Parathyroid adenoma (tissue), 2 donors: ENCODE measurements around the gene RAP1A.
"Not testable (repeated sequence)": the region's sequence is repeated elsewhere in the genome, so short reads cannot be mapped to it uniquely, and the experiment has no call there.

Source experiments
- H2AFZ ChIP-seq: fragments of 300-600 bp; sonication (generic); one replicate; pipeline ENCODE4 v1.7.0; 2017; ENCODE audit warnings: antibody characterized with exemption, mild to moderate bottlenecking
- H3K27ac ChIP-seq: fragments of 300-600 bp; sonication (generic); one replicate; pipeline ENCODE4 v1.7.0; 2017
- H3K27me3 ChIP-seq: fragments of 300-600 bp; sonication (generic); one replicate; pipeline ENCODE4 v1.7.0; 2017; ENCODE audit warnings: low read length; ENCODE audit not compliant: control insufficient read depth, insufficient read depth
- H3K36me3 ChIP-seq: fragments of 300-600 bp; sonication (generic); one replicate; pipeline ENCODE4 v1.7.0; 2017; ENCODE audit warnings: low read length; ENCODE audit not compliant: control insufficient read depth, insufficient read depth
- H3K4me1 ChIP-seq: fragments of 300-600 bp; sonication (generic); one replicate; pipeline ENCODE4 v1.7.0; 2017; ENCODE audit warnings: control low read depth
- H3K4me2 ChIP-seq: fragments of 300-600 bp; sonication (generic); one replicate; pipeline ENCODE4 v1.7.0; 2017; ENCODE audit warnings: low read length
- H3K4me3 ChIP-seq: fragments of 300-600 bp; sonication (generic); one replicate; pipeline ENCODE4 v1.7.0; 2017; ENCODE audit warnings: low read depth, low read length
- H3K79me2 ChIP-seq: fragments of 300-600 bp; sonication (generic); one replicate; pipeline ENCODE4 v1.7.0; 2017; ENCODE audit warnings: control low read depth
- H3K9ac ChIP-seq: fragments of 300-600 bp; sonication (generic); one replicate; pipeline ENCODE4 v1.7.0; 2017; ENCODE audit warnings: mild to moderate bottlenecking
- H3K9me3 ChIP-seq: fragments of 300-600 bp; sonication (generic); one replicate; pipeline ENCODE4 v1.7.0; 2017; ENCODE audit warnings: low read length; ENCODE audit not compliant: control insufficient read depth
- TF ChIP-seq, protein P1 (sequence below): fragments of 300-600 bp; sonication (generic); IDR thresholded peaks from one replicate; pipeline ENCODE4 v1.7.0; 2017; ENCODE audit warnings: antibody characterized with exemption, mild to moderate bottlenecking
- donor health status: primary hyperparathyroidism.

The RAP1A gene

GRCh38 chr1:111603979-111604378 lies 15.6 kb upstream of the RAP1A start:
- peak overlapping the region; percentile 39 for H2AFZ ChIP-seq
- TF ChIP-seq, protein P1, sequence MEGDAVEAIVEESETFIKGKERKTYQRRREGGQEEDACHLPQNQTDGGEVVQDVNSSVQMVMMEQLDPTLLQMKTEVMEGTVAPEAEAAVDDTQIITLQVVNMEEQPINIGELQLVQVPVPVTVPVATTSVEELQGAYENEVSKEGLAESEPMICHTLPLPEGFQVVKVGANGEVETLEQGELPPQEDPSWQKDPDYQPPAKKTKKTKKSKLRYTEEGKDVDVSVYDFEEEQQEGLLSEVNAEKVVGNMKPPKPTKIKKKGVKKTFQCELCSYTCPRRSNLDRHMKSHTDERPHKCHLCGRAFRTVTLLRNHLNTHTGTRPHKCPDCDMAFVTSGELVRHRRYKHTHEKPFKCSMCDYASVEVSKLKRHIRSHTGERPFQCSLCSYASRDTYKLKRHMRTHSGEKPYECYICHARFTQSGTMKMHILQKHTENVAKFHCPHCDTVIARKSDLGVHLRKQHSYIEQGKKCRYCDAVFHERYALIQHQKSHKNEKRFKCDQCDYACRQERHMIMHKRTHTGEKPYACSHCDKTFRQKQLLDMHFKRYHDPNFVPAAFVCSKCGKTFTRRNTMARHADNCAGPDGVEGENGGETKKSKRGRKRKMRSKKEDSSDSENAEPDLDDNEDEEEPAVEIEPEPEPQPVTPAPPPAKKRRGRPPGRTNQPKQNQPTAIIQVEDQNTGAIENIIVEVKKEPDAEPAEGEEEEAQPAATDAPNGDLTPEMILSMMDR = no peak
- H3K36me3 ChIP-seq = no peaks in the 10 kb centered on the region
- peak overlapping the region; percentile 28 for H3K4me2 ChIP-seq
- no peak overlapping the region for H3K9ac ChIP-seq
- H3K4me1 ChIP-seq = peaks cover 27% of the 10 kb centered on the region
- H3K4me3 ChIP-seq = no peak overlapping the region
- H3K79me2 ChIP-seq = no peaks in the 10 kb centered on the region
- no peaks in the 10 kb centered on the region for H3K27me3 ChIP-seq
- no peaks in the 10 kb centered on the region for H3K9me3 ChIP-seq
- peak overlapping the region; percentile 72 for H3K27ac ChIP-seq

GRCh38 chr1:111604931-111605330 lies 14.7 kb upstream of the RAP1A start:
- Histone ChIP-seq H3K27ac (peak overlapping the region; percentile 72), H2AFZ (peak overlapping the region; percentile 55), H3K27me3 (no peaks in the 10 kb centered on the region), H3K4me2 (no peak overlapping the region), H3K4me3 (no peak overlapping the region), H3K9ac (no peak overlapping the region), H3K36me3 (no peaks in the 10 kb centered on the region), H3K79me2 (no peaks in the 10 kb centered on the region), H3K9me3 (no peaks in the 10 kb centered on the region), H3K4me1 (peaks cover 27% of the 10 kb centered on the region)
- TF ChIP-seq, protein P1 = no peak

- TF ChIP-seq, protein P1 = no peak
These were observed 14.0 kb upstream of the RAP1A start for GRCh38 chr1:111605576-111605975.

GRCh38 chr1:111606457-111607215 lies 13.0 kb upstream of the RAP1A start:
- not testable (repeated sequence) for H3K9me3 ChIP-seq, H3K27me3 ChIP-seq, H3K4me2 ChIP-seq, H3K4me3 ChIP-seq, H3K36me3 ChIP-seq, H3K9ac ChIP-seq, H3K79me2 ChIP-seq
- Histone ChIP-seq H3K27ac (peak overlapping the region; percentile 72), H2AFZ (peak overlapping the region; percentile 35), H3K4me1 (peaks cover 19% of the 10 kb centered on the region)

More at GRCh38 chr1:111605576-111605975, 14.0 kb upstream of the RAP1A start:
- H3K9me3 ChIP-seq = no peaks in the 10 kb centered on the region
- H3K27ac ChIP-seq = peak overlapping the region; percentile 72
- H3K9ac ChIP-seq = no peak overlapping the region
- no peak overlapping the region for H3K4me2 ChIP-seq
- no peak overlapping the region for H3K4me3 ChIP-seq
- H3K4me1 ChIP-seq = peaks cover 23% of the 10 kb centered on the region
- H3K27me3 ChIP-seq = no peaks in the 10 kb centered on the region
- H2AFZ ChIP-seq = peak overlapping the region; percentile 58
- no peaks in the 10 kb centered on the region for H3K79me2 ChIP-seq
- no peaks in the 10 kb centered on the region for H3K36me3 ChIP-seq

- H3K27me3 ChIP-seq, H3K9ac ChIP-seq, H3K4me2 ChIP-seq, H3K36me3 ChIP-seq, H3K79me2 ChIP-seq, H3K9me3 ChIP-seq, H3K27ac ChIP-seq, H3K4me3 ChIP-seq, H2AFZ ChIP-seq: not testable (repeated sequence)
- peaks cover 19% of the 10 kb centered on the region for H3K4me1 ChIP-seq
These were observed 11.1 kb upstream of the RAP1A start for GRCh38 chr1:111608528-111608927.

DNA sequence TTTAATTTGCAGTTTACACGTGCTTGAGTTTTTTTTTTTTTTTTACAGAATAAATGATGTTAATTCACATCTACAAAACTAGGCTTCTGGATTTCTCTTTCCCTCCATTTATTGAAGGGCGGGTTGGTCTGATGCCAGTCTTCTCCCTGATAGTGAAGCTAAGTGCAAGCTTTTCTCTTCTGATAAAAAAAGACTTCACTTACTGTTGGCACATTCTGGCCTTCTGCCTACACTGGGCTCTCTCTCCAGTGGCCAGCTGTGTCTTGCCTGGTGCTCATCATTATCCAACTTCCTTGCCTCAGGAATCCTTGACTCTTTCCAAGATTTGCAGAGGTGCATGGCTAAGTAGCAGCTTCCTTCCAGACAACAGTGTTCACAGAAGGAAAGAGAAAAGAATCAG lies 7.6 kb upstream of the RAP1A start:
- H2AFZ ChIP-seq = no peak overlapping the region
- H3K4me3 ChIP-seq = no peak overlapping the region
- peaks cover 12% of the 10 kb centered on the region for H3K4me1 ChIP-seq
- H3K27ac ChIP-seq = no peak overlapping the region
- H3K79me2 ChIP-seq = no peaks in the 10 kb centered on the region
- no peaks in the 10 kb centered on the region for H3K27me3 ChIP-seq
- no peaks in the 10 kb centered on the region for H3K36me3 ChIP-seq
- no peaks in the 10 kb centered on the region for H3K9me3 ChIP-seq
- H3K4me2 ChIP-seq = no peak overlapping the region
- TF ChIP-seq, protein P1 = no peak
- H3K9ac ChIP-seq = no peak overlapping the region
